Measurements from ENCODE around the gene GALNT17.

Gene GALNT17

GRCh38 chr7:71298378-71298777, 166.4 kb downstream of the GALNT17 start:
- WGBS (ENCODE audit: insufficient coverage) = 97% methylated on average over 5 of the region's 6 CpGs
- ChIA-PET POLR2A (no interaction called here), CTCF (no interaction called here)
- Histone ChIP-seq H3K36me3 (ENCODE audit: control insufficient read depth in 4 of 4, insufficient read depth in 4 of 4, low read length in 3 of 4) (no peaks in the 10 kb centered on the region), H3K4me1 (ENCODE audit: control extremely low read depth in 1 of 4, control insufficient read depth in 4 of 4, insufficient read depth in 4 of 4, low read length in 3 of 4) (no peaks in the 10 kb centered on the region), H3K4me3 (ENCODE audit: control insufficient read depth in 1 of 7, extremely low read depth in 1 of 7, insufficient read depth in 4 of 7, low read depth in 2 of 7, low read length in 6 of 7) (no peak overlapping the region), H3K9me3 (ENCODE audit: control extremely low read depth in 1 of 5, control insufficient read depth in 4 of 5, insufficient read depth in 2 of 5, low read depth in 1 of 5, low read length in 4 of 5) (no peaks in the 10 kb centered on the region), H3K27me3 (replicated peaks in 2 of 5; ENCODE audit: control insufficient read depth in 4 of 5, insufficient read depth in 5 of 5, low read length in 4 of 5) (no peaks in the 10 kb centered on the region), H3K27ac (ENCODE audit: insufficient read depth in 1 of 2, low read depth in 1 of 2, low read length in 2 of 2, poor library complexity in 1 of 2, severe bottlenecking in 2 of 2) (no peak overlapping the region)
- DNase-seq = no peak

DNA sequence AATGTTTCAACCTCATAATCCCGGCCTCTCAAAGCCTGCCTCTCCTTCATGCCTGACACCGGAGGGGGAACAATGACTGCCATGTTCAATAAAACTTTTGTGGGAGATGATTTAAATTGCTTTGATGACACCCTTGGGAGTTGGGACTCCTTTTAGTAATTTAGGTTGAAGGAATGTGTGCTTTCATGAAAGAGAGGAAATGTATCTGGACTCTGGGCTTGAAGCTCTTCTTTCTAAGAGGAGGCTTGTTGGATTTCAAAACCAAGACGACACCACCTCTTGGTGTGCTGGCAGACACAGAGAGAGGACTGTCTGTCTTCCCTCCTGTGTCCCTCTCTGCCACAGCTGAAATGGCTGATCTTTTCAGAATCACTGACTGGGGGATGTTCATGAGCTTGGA, 168.1 kb downstream of the GALNT17 start:
- no peak overlapping the region for H3K27ac ChIP-seq (ENCODE audit: insufficient read depth in 1 of 2, low read depth in 1 of 2, low read length in 2 of 2, poor library complexity in 1 of 2, severe bottlenecking in 2 of 2)
- POLR2A ChIA-PET = no interaction called here
- H3K9me3 ChIP-seq (ENCODE audit: control extremely low read depth in 1 of 5, control insufficient read depth in 4 of 5, insufficient read depth in 2 of 5, low read depth in 1 of 5, low read length in 4 of 5) = no peaks in the 10 kb centered on the region
- no peaks in the 10 kb centered on the region for H3K27me3 ChIP-seq (replicated peaks in 2 of 5; ENCODE audit: control insufficient read depth in 4 of 5, insufficient read depth in 5 of 5, low read length in 4 of 5)
- DNase-seq = no peak
- H3K36me3 ChIP-seq (ENCODE audit: control insufficient read depth in 4 of 4, insufficient read depth in 4 of 4, low read length in 3 of 4) = no peaks in the 10 kb centered on the region
- CTCF ChIA-PET = no interaction called here
- no peaks in the 10 kb centered on the region for H3K4me1 ChIP-seq (ENCODE audit: control extremely low read depth in 1 of 4, control insufficient read depth in 4 of 4, insufficient read depth in 4 of 4, low read length in 3 of 4)
- WGBS (ENCODE audit: insufficient coverage) = 81% methylated on average over 3 of the region's 3 CpGs
- no peak overlapping the region for H3K4me3 ChIP-seq (ENCODE audit: control insufficient read depth in 1 of 7, extremely low read depth in 1 of 7, insufficient read depth in 4 of 7, low read depth in 2 of 7, low read length in 6 of 7)

- H3K27ac ChIP-seq (ENCODE audit: insufficient read depth in 1 of 2, low read depth in 1 of 2, low read length in 2 of 2, poor library complexity in 1 of 2, severe bottlenecking in 2 of 2) = no peak overlapping the region
- H3K27me3 ChIP-seq (replicated peaks in 2 of 5; ENCODE audit: control insufficient read depth in 4 of 5, insufficient read depth in 5 of 5, low read length in 4 of 5) = no peaks in the 10 kb centered on the region
- WGBS (ENCODE audit: insufficient coverage) = 89% methylated on average over 4 of the region's 6 CpGs
- H3K36me3 ChIP-seq (ENCODE audit: control insufficient read depth in 4 of 4, insufficient read depth in 4 of 4, low read length in 3 of 4) = no peaks in the 10 kb centered on the region
- POLR2A ChIA-PET = no interaction called here
- H3K4me3 ChIP-seq (ENCODE audit: control insufficient read depth in 1 of 7, extremely low read depth in 1 of 7, insufficient read depth in 4 of 7, low read depth in 2 of 7, low read length in 6 of 7) = no peak overlapping the region
- no peaks in the 10 kb centered on the region for H3K9me3 ChIP-seq (ENCODE audit: control extremely low read depth in 1 of 5, control insufficient read depth in 4 of 5, insufficient read depth in 2 of 5, low read depth in 1 of 5, low read length in 4 of 5)
- CTCF ChIA-PET = no interaction called here
- no peak for DNase-seq
- H3K4me1 ChIP-seq (ENCODE audit: control extremely low read depth in 1 of 4, control insufficient read depth in 4 of 4, insufficient read depth in 4 of 4, low read length in 3 of 4) = no peaks in the 10 kb centered on the region
These were observed 168.7 kb downstream of the GALNT17 start for GRCh38 chr7:71300603-71301002.

GRCh38 chr7:71301167-71301566, 169.2 kb downstream of the GALNT17 start:
- ChIA-PET CTCF (no interaction called here), POLR2A (no interaction called here)
- no peaks in the 10 kb centered on the region for H3K4me1 ChIP-seq (ENCODE audit: control extremely low read depth in 1 of 4, control insufficient read depth in 4 of 4, insufficient read depth in 4 of 4, low read length in 3 of 4)
- DNase-seq = no peak
- H3K27ac ChIP-seq (ENCODE audit: insufficient read depth in 1 of 2, low read depth in 1 of 2, low read length in 2 of 2, poor library complexity in 1 of 2, severe bottlenecking in 2 of 2) = no peak overlapping the region
- H3K36me3 ChIP-seq (ENCODE audit: control insufficient read depth in 4 of 4, insufficient read depth in 4 of 4, low read length in 3 of 4) = no peaks in the 10 kb centered on the region
- H3K27me3 ChIP-seq (replicated peaks in 2 of 5; ENCODE audit: control insufficient read depth in 4 of 5, insufficient read depth in 5 of 5, low read length in 4 of 5) = no peaks in the 10 kb centered on the region
- H3K4me3 ChIP-seq (ENCODE audit: control insufficient read depth in 1 of 7, extremely low read depth in 1 of 7, insufficient read depth in 4 of 7, low read depth in 2 of 7, low read length in 6 of 7) = no peak overlapping the region
- H3K9me3 ChIP-seq (ENCODE audit: control extremely low read depth in 1 of 5, control insufficient read depth in 4 of 5, insufficient read depth in 2 of 5, low read depth in 1 of 5, low read length in 4 of 5) = no peaks in the 10 kb centered on the region
- no CpG with 5 or more reads among the region's 4 CpGs for WGBS (ENCODE audit: insufficient coverage)

DNA sequence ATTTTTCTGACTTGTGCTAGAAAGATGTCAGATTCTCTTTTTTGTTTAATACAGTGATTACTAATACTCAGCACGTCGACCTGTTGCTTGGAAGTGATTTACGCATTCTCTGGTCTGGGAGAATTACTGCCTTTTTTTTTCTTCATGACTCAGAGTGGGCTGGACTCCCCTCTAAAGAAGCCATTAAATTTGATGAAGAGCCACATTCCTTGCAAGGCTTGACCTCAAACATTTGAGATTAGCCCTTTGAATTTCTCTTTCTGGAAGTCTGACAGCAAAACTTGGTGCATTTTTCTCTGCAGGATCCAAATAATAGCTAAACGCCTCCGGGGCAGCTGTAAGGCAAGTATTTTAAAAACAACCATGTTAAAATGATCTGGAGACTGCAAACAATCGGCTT, 171.6 kb downstream of the GALNT17 start:
- ChIA-PET CTCF (no interaction called here), POLR2A (no interaction called here)
- H3K9me3 ChIP-seq (ENCODE audit: control extremely low read depth in 1 of 5, control insufficient read depth in 4 of 5, insufficient read depth in 2 of 5, low read depth in 1 of 5, low read length in 4 of 5) = no peaks in the 10 kb centered on the region
- no peak overlapping the region for H3K4me3 ChIP-seq (ENCODE audit: control insufficient read depth in 1 of 7, extremely low read depth in 1 of 7, insufficient read depth in 4 of 7, low read depth in 2 of 7, low read length in 6 of 7)
- no peaks in the 10 kb centered on the region for H3K36me3 ChIP-seq (ENCODE audit: control insufficient read depth in 4 of 4, insufficient read depth in 4 of 4, low read length in 3 of 4)
- 82% methylated on average over 6 of the region's 6 CpGs for WGBS (ENCODE audit: insufficient coverage)
- no peaks in the 10 kb centered on the region for H3K4me1 ChIP-seq (ENCODE audit: control extremely low read depth in 1 of 4, control insufficient read depth in 4 of 4, insufficient read depth in 4 of 4, low read length in 3 of 4)
- no peak overlapping the region for H3K27ac ChIP-seq (ENCODE audit: insufficient read depth in 1 of 2, low read depth in 1 of 2, low read length in 2 of 2, poor library complexity in 1 of 2, severe bottlenecking in 2 of 2)
- no peak for DNase-seq
- no peaks in the 10 kb centered on the region for H3K27me3 ChIP-seq (replicated peaks in 2 of 5; ENCODE audit: control insufficient read depth in 4 of 5, insufficient read depth in 5 of 5, low read length in 4 of 5)

DNA sequence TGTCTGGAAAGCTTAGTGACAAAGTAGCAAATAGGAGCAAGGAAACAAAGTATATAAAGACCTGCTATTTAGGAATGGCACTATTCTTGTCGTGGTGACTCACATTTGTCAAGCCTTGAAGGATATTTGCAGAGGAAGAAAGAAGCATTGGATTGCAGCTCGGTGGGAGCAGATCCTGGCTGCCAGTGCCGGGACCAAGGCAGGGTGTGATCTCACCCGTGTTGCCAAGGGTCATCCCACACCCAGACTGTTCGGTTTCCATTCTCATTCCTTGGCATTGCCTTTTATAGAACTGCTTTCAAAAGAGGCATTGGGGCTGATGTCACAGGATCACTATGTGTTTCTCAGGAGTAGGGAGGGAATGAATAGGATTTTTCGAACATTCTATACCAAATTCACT, 176.2 kb downstream of the GALNT17 start:
- ChIA-PET CTCF (no interaction called here), POLR2A (no interaction called here)
- Histone ChIP-seq H3K9me3 (ENCODE audit: control extremely low read depth in 1 of 5, control insufficient read depth in 4 of 5, insufficient read depth in 2 of 5, low read depth in 1 of 5, low read length in 4 of 5) (no peaks in the 10 kb centered on the region), H3K27me3 (replicated peaks in 2 of 5; ENCODE audit: control insufficient read depth in 4 of 5, insufficient read depth in 5 of 5, low read length in 4 of 5) (no peaks in the 10 kb centered on the region), H3K36me3 (ENCODE audit: control insufficient read depth in 4 of 4, insufficient read depth in 4 of 4, low read length in 3 of 4) (no peaks in the 10 kb centered on the region), H3K4me3 (ENCODE audit: control insufficient read depth in 1 of 7, extremely low read depth in 1 of 7, insufficient read depth in 4 of 7, low read depth in 2 of 7, low read length in 6 of 7) (no peak overlapping the region), H3K4me1 (ENCODE audit: control extremely low read depth in 1 of 4, control insufficient read depth in 4 of 4, insufficient read depth in 4 of 4, low read length in 3 of 4) (no peaks in the 10 kb centered on the region), H3K27ac (ENCODE audit: insufficient read depth in 1 of 2, low read depth in 1 of 2, low read length in 2 of 2, poor library complexity in 1 of 2, severe bottlenecking in 2 of 2) (no peak overlapping the region)
- 75% methylated on average over 2 of the region's 6 CpGs for WGBS (ENCODE audit: insufficient coverage)
- no peak for DNase-seq

DNA sequence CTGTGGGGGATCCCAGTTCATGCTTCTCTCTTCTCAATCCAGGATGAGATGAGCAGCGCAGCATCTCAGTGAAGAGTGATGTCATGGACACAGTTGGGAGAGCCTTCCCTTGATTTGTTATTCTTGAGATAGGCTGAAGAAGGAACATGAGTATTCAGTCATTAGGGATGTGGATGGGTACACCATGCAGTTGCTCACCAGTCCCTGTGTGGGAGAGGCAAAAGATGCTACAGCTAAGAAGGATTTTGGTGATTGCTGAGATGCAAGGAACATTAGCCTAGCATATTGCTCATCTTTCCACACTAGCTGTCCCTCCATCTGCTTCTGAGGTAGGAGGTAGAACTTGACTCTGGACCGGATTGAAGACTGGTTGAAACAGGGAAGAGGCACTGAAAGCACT, 179.6 kb downstream of the GALNT17 start:
- POLR2A ChIA-PET = no interaction called here
- H3K36me3 ChIP-seq (ENCODE audit: control insufficient read depth in 4 of 4, insufficient read depth in 4 of 4, low read length in 3 of 4) = no peaks in the 10 kb centered on the region
- no peak overlapping the region for H3K27ac ChIP-seq (ENCODE audit: insufficient read depth in 1 of 2, low read depth in 1 of 2, low read length in 2 of 2, poor library complexity in 1 of 2, severe bottlenecking in 2 of 2)
- CTCF ChIA-PET = interaction anchor here (0.5 kb wide), 1 partner anchor 115 kb away, joined by 3 read pairs; no protein-coding TSS in a partner anchor
- H3K27me3 ChIP-seq (replicated peaks in 2 of 5; ENCODE audit: control insufficient read depth in 4 of 5, insufficient read depth in 5 of 5, low read length in 4 of 5) = no peaks in the 10 kb centered on the region
- H3K4me1 ChIP-seq (ENCODE audit: control extremely low read depth in 1 of 4, control insufficient read depth in 4 of 4, insufficient read depth in 4 of 4, low read length in 3 of 4) = no peaks in the 10 kb centered on the region
- no peak overlapping the region for H3K4me3 ChIP-seq (ENCODE audit: control insufficient read depth in 1 of 7, extremely low read depth in 1 of 7, insufficient read depth in 4 of 7, low read depth in 2 of 7, low read length in 6 of 7)
- 20% methylated on average over 1 of the region's 2 CpGs for WGBS (ENCODE audit: insufficient coverage)
- no peak for DNase-seq
- H3K9me3 ChIP-seq (ENCODE audit: control extremely low read depth in 1 of 5, control insufficient read depth in 4 of 5, insufficient read depth in 2 of 5, low read depth in 1 of 5, low read length in 4 of 5) = peaks cover 0 to 2% (median 0%) of the 10 kb centered on the region in 5 experiments

Data from common myeloid progenitor, CD34-positive (primary cell).